ENCODE data around the gene KCNK2. TPM values are rescaled to one million over a fixed set of nuclear protein-coding genes. Genes with fewer than 3 reads are reported as not detected.

Gene KCNK2
- total RNA-seq, 1 donor from 2014 or later, result not detected

DNA sequence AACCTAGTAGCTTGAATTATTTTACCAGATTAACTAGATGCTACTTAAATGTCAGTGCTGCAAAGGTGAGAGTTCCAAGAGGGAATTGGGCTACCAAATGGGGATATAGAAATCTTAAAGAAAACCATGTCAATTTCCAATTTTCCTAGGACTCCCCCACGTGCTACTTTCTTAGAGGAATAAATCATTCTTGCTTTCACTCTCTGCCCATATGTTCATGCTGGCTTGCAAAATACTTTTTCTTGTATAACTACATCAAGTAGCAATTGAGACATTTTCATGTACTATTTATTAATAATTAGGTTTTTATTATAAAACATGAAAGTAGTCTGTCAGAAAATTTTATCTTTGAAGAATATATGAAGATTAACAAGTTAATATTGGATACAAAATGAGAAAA lies 11.8 kb downstream of the KCNK2 start:
- intact Hi-C loops (cut with micrococcal nuclease), result no loop called here

DNA sequence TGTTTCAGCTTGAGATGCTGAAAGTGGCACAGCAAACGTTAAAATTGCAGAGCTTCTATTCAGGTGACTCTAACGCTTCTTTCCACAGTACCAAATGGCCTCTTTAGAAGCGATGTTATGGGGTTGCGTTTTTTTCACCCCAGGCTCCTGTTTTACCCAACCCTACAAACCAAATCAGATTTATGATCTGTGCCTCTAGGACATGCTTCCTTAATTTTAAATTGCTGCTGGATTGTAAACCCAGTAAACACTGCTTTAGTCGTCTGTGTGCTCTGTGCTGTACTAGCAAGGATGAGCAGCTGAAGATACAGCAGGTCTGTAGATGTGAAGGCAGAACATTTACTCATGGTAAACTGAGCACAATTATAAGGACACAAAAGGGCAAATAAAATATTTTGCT lies 13.0 kb downstream of the KCNK2 start:
- intact Hi-C loops (cut with micrococcal nuclease), result no loop called here

DNA sequence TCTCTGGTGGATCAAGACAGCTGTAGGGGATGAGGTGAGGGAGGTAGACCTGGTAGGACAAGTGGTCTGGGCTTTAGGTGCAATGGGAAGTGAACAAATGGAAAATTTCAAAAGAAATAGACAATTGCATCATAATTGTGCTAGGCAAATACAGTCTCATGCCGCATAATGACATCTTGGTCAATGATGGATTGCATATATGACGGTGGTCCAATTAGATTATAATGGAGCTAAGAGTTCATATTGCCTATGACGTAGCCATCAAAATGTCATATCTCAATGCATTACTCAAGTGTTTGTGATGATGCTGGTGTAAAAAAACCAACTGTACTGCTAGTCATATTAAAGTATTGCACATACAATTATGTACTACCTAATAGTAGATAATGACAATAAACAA lies 19.0 kb downstream of the KCNK2 start:
- intact Hi-C loops (cut with micrococcal nuclease), result no loop called here

DNA sequence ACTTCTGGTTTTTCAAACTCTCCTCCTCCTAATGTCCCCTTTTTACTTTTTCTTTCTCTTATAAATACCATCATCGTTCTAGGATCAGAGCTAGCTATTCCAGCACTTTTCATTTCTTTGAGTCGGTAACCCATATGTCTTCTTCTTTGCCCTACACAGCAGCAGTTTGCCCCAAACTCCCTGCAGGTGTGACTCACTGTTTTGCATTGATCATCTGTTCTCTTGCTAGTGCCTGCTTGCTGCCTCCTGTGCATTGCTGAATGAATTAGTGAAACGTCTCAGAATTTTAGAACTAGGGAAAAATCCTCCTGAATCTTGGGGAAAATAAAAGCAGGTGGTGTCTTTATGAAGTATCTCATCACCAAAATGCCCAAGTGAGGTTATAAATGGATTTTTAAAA lies 21.7 kb downstream of the KCNK2 start:
- intact Hi-C loops (cut with micrococcal nuclease), result no loop called here

DNA sequence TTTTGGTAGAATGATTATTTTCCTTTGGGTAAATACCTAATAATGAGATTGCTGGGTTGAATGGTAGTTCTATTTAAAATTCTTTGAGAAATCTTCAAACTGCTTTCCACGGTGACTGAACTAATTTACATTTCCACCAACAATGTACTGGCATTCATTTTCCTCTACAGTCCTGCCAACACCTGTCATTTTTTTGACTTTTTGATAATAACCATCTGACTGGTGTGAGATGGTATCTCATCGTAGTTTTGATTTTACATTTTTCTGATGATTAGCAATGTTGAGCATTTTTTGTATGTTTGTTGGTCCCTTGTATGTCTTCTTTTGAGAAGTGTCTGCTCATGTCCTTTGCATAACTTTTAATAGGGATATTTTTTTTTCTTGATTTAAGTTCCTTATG lies 23.5 kb downstream of the KCNK2 start:
- intact Hi-C loops (cut with micrococcal nuclease), result no loop called here

DNA sequence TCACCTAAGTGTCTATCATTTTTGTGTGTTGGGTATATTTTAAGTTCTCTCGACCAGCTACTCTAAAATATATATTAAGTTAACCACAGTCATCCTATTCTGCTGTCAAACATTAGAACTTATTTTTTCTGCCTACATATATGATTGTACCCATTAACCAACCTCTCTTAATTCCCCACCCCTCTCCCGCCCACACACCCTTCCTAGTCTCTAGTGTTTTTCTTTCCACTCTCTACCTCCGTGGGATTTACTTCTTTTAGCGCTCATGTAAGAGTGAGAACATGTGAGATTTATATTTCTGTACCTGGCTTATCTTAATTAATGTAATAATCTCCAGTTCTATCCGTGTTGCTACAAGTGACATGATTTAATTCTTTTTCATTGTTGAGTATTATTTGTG lies 26.6 kb downstream of the KCNK2 start:
- intact Hi-C loops (cut with micrococcal nuclease), result no loop called here

DNA sequence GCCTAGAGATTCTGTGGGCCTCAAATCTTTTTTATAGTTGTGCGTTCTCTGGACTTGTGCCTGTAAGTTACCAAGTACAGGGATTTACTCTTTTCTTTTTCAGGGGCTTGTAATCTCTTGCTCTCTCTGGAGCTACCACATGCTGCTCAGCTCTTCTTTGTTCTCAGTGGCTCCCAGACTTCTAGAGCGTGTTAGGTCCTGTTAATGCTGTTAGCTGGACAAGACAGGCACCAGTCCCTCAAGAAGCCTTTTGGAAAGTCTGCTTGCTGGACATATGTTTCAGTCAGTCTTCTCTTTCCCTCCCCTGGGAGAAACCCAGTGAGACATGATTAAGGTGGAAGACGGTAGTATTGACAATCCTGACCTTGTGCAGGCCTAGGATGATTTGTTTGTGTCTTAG lies 29.4 kb downstream of the KCNK2 start:
- intact Hi-C loops (cut with micrococcal nuclease), result no loop called here

DNA sequence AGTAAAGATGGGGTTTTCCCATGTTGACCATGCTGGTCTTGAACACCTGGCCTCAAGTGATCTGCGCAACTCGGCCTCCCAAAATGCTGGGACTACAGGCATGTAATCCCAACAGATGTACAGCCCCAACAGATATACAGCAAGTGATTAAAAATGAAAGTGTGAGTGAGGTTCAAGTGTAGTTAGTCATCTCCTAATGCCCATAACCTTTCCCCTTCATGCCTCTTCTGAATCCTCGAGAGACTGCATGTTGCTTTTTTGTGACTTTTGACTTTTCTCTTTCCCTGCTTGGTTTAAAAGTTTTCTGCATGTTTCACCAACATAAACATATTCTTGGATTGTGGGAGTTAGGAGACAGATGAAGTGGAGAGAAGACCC lies 31.2 kb downstream of the KCNK2 start:
- intact Hi-C loops (cut with micrococcal nuclease), result no loop called here

DNA sequence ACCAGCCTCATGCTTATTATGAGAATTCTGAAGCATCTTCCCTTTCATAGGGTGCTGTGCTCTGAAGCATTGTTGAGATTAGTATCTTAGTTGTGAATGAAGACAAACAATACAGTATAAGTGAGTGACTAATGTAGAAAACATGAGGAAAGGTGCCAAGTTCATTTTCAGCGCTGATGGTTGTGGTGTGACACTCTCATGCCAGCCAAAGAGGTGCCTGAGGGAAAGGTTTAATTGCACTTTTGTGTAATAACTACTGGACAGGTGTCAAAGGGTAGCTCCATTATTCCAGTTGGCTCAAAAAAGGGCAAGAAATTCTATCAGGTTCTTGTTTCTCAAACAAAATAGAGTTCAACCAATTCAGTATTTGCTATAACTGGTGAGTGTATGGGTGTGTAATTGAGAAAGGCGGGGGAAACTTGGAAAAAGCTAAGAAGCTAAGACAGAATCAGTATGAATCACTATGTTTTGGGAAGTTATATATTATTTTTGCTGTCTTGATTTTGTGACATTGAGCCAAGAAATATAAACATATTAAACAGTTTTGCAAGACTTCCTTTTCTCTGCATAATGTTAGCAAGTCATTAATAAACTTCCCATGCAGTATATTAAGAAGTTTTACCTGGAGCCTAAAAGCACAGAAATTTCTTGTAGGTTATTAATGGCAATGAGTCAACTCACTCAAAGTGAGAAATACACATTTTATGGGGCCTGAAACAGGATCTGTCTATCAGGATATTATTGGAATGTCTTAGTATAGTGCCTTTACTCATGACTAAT lies 31.8 kb downstream of the KCNK2 start:
- intact Hi-C loops (cut with micrococcal nuclease), result no loop called here

DNA sequence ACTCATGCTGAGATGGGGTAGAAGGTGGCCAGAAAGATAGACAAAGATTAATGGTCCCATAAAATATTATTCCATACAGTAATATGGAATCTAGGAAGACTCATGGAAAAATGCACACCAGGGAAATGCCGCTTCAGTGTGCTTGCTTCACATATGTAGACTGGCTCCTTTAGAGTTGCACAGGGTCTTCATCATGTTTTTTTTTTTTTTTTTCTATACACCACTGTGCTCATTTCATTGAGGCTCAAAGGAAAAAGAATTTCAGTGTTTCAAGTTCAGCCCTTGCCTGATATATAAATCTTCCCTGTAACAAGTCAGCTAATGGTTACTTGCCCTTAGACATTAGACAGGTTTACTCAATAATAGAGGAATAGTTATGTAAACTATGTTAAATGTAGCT lies 33.2 kb downstream of the KCNK2 start:
- intact Hi-C loops (cut with micrococcal nuclease), result no loop called here

DNA sequence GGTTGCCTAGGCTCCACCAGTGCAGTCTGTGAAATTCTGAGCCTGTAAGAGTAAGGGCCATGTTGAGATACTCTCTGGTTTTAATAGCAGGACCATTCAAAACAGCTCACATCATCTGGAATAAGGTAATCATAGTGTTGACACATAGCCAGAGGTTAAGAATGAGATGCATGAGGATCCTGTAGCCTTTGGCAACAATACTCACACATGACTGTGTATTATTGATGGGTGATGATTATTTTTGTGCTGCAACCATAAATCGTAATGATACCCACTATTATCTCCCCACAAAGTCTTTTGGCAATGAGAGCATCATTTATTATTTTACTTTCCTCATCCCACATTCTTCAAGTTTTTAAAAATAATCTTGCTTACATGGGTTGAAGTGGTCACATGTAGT lies 35.5 kb downstream of the KCNK2 start:
- intact Hi-C loops (cut with micrococcal nuclease), result no loop called here

DNA sequence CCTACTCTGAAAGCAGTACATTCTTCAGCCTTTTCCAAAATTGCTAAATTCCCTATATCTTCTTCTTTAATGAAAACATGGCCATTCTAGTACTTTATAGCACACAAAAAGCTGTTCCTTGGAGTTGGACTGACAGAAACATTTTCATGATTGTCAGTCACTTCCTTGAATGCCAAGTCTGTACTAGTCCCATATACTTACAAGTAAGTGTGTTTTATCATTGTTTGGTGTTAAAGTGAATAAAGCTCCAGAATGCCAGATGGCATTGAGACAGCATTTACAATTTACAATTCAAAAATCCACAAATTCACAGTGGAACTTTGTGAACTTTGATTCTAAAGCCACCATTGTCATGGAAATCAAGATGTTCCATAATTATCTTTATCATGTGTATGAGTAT lies 36.5 kb downstream of the KCNK2 start:
- intact Hi-C loops (cut with micrococcal nuclease), result no loop called here

DNA sequence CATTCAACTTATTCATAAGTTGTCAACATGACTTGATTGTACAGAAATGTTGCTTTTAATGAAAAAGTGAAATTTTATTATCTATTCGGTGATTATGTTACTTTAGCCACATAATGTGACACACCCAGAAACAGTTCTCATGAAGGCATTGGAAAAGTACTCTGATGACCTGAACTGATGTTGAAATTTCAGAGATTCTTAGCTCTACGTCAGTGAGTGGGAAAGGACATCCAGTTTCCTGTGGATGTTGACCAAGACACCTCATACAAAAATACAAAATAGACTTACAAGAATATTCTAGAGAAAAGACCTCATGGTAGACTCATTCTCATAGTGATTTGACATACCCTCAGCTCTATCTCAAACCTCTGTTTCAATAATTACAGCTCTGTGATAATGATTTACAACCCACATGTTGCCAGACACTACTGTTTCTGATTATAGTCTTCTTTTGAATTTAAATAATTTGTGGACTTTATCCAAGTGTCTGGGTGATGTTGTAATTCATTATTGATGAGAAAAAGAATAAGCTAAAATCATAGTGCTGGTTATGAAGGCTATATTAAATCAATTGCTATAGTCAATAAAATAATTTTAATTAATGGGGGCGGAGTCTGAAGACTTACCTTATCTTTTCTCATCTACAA lies 37.3 kb downstream of the KCNK2 start:
- intact Hi-C loops (cut with micrococcal nuclease), result no loop called here

DNA sequence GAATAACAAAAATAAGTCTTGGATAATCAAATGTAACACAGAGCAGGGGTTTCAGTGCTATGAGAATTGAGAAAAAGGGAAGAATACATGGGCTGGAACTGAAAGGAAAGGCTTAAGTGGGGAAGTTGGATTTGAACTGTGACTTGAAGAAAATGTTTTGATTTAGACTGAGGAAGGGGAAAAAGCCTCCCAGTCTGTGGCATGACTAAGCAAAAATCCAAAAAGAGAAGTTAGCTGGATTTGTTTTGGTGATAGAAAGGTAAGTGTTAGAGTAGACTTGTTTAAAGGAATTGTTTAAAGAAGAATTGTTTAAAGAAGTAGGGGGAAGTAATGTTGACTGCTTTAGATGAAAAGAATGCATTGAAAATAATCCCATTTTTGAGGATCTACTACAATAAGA lies 46.0 kb downstream of the KCNK2 start:
- intact Hi-C loops (cut with micrococcal nuclease), result no loop called here

DNA sequence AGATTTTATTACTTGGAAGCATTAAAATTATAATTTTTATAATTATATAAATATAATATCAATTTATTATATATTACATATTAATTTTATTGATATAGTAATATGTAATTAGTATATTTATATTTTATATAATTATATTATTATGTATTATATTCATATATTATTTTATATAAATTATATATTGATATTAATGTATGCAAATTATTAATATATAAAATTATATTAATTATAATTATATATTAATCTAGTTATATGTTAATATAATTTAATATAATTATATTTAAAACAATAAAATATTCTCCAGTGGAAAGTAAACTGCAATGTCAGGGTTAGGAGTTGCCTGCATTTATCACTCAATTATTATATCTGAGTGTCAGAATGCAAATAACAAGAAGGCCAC lies 48.8 kb downstream of the KCNK2 start:
- intact Hi-C loops (cut with micrococcal nuclease), result no loop called here

DNA sequence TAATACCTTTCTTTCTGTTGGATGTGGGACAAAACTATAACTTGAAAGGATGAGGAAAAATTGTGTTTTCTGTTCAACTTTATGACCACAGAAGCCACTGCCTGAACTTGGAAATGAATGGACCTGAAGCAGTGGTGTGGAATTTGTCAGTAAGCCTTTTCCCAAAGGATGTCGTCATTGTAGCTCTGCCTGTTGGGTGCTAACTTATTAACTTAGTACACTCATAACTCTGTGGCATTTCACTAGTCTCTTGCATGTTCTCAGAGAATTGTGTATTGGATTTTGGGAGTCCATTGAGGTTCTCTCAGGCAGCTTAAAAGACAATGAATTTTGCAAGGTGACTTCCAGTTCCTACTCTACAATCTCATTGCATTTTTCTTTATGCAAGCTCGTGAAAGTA lies 49.6 kb downstream of the KCNK2 start:
- intact Hi-C loops (cut with micrococcal nuclease), result no loop called here

DNA sequence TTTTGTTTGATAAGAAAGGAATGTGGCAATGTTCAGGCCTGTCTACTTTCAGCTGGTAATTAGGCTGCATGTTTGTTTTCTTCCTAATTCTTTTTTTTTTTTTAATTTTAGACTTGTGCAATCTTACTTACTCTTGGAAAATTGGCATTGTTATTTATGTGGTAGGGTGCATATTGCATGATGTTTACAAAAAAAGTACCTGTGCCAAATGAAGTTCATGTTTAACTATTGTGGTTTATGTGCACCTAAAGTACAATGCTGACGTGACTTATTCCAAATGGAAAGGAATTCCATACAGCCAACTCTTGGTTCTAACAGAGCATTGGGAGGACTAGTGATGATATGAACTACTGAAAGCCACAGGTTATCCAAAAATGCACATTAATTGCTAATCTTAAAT lies 51.0 kb downstream of the KCNK2 start:
- intact Hi-C loops (cut with micrococcal nuclease), result no loop called here

DNA sequence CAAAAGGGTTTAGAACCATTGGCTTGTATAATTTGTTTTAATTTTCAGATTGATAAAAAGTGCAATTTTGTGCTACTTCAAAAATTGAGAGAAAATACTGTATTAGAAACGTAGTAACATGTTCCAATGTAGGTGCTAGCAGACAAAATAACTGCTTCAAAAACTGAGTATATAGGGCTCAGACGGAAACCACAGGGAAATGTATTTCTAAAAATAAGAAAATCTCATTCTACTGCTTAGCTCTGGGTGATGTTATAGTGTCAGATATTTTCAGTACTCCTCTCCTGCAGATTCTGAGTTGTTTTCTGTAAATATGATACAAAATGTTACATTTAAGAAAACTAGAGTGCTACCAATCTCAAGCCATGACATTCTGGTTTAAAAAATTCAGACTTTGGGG lies 55.4 kb downstream of the KCNK2 start:
- intact Hi-C loops (cut with micrococcal nuclease), result no loop called here

DNA sequence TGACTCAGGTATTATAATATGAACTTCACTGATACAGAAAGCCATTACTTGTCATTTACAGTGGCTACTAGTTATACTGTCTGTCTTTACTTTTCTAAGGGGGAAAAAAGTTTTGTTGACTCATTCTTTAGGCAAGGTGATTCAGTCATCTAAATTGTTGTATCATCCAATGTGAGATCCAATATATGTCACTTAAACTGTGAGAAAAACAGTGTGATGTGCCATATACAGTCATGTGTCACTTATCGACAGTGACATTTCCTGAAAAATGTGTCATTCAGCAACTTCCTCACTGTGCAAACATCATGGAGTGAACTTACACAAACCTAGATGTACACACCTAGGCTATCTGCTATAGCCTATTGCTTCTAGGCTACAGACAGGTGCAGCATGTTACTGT lies 57.6 kb downstream of the KCNK2 start:
- intact Hi-C loops (cut with micrococcal nuclease), result no loop called here

DNA sequence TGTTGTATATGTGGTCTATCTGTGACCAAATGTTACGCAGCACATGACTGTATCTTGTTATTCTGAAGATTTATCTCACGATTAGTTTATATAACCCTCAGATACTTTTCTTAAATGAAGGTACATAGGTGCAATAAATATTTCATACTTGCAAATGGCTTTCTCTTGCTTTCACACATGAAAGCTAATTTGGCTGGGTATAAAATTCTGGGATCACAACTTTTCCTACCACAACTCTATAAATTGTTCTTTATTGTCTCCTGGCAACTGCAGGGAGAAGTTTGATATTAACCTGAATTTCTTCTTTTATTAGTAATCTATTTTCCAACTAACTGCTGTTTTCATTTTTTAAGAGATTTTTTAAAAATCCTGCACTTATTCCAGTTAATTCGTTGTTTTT lies 58.9 kb downstream of the KCNK2 start:
- intact Hi-C loops (cut with micrococcal nuclease), result no loop called here

DNA sequence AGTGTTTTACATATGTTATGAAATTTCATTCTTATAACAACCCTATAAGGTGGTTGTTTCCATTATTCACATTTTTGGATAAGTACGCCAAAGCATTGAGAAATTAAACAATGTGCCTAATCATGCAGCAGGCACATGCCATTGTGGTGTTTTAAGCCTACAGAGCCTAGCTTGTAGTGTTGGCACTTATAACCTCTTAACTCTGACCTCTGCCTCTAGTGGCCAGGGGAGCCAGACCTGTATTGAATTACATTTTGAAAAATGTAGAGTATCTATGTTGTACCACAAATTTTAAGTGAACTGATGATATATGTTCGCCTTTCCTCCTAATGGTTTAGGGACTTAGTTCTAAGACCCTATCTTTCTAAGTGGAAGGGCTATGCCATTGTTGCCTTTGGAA lies 61.0 kb downstream of the KCNK2 start:
- intact Hi-C loops (cut with micrococcal nuclease), result no loop called here

DNA sequence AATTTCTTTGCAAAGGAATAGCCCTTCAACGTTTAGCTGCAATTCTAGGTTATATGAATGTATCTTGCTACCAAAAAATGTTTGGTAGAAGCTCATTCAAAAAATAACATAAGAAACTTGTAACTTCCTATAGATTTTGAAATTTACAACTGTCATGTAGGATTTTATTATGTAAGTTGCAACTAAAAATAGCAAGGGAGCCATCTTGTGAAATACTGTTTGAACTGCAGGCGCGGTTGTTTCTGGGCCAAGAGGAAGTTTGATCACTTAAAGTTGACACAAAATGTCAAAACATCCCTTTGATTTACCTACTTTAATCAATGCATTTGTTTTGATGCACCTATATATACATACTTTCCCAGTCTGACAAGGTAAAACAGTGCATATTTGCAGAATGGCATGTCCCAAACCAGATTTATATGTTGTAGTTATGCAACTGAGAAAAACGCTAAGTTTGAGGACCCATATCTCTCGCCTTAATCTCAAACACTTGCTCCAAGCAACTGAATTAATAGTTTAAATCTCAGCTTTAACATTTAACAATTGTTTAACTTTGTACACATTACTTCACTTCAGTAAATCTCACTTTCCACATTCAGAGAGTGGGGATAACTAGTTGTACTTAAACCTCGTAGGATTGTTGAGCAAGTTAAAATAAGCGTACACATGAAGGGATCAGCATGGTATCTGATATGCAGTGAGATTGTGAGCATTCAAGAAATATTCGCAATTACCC lies 63.9 kb downstream of the KCNK2 start:
- intact Hi-C loops (cut with micrococcal nuclease), result no loop called here

DNA sequence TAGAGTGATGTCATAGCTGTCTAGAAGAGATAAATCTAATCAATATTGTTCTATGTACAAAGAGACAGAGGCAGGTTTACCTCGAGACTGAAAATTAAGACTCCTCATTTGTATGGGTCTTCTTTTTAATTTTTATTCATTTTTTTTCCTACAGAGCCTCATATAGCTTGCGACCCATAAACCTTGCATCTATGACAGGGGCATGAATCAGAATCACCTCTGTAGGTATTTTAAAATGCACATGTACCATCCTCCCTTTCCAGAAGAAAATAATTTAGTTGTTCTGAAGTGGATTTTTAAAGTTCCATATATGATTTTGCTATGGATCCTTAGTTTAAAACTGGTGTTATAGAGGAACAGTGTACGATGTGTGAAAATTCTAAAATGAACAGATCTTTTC lies 64.5 kb downstream of the KCNK2 start:
- intact Hi-C loops (cut with micrococcal nuclease), result no loop called here

All from T-helper 2 cell treated with Interferon-gamma antibody and Interleukin-4, amounts not matched to agents 100 ng/mL and 5 ng/mL, for 36 hours (primary cell).